Ishikawa (cell line): Measurements from ENCODE around the gene LONP1.

Experiments
- CEBPB ChIP-seq: IDR thresholded peaks from 2 replicates; pipeline ENCODE4 v1.6.1; 2012
- CREB1 ChIP-seq: IDR thresholded peaks from 2 replicates; pipeline ENCODE4 v1.6.1; 2012; ENCODE audit warnings: low read depth
- EGR1 ChIP-seq: IDR thresholded peaks from 2 replicates; pipeline ENCODE4 v1.6.1; 2012
- EP300 ChIP-seq: IDR thresholded peaks from 2 replicates; pipeline ENCODE4 v1.6.1; 2012; ENCODE audit warnings: borderline replicate concordance
- FOXM1 ChIP-seq: IDR thresholded peaks from 2 replicates; pipeline ENCODE4 v1.6.1; 2012; ENCODE audit warnings: low read depth, borderline replicate concordance
- MAX ChIP-seq: IDR thresholded peaks from 2 replicates; pipeline ENCODE4 v1.6.1; 2012
- NFIC ChIP-seq: IDR thresholded peaks from 2 replicates; pipeline ENCODE4 v1.6.1; 2012
- RAD21 ChIP-seq: IDR thresholded peaks from 2 replicates; pipeline ENCODE4 v1.6.1; 2012; ENCODE audit warnings: low read depth
- REST ChIP-seq: IDR thresholded peaks from 2 replicates; pipeline ENCODE4 v1.6.1; 2012; ENCODE audit warnings: low read depth, mild to moderate bottlenecking
- TAF1 ChIP-seq: IDR thresholded peaks from 2 replicates; pipeline ENCODE4 v1.6.1; 2012; ENCODE audit warnings: low read depth, mild to moderate bottlenecking
- TCF12 ChIP-seq: IDR thresholded peaks from 2 replicates; pipeline ENCODE4 v1.6.1; 2012; ENCODE audit warnings: low read depth
- TEAD4 ChIP-seq: IDR thresholded peaks from 2 replicates; pipeline ENCODE4 v1.6.1; 2012
- USF1 ChIP-seq: IDR thresholded peaks from 2 replicates; pipeline ENCODE4 v1.6.1; 2012
- YY1 ChIP-seq: IDR thresholded peaks from 2 replicates; pipeline ENCODE4 v1.6.1; 2012; ENCODE audit warnings: low read depth
- ZBTB7A ChIP-seq: IDR thresholded peaks from 2 replicates; pipeline ENCODE4 v1.6.1; 2012; ENCODE audit warnings: low read depth

The LONP1 gene

GRCh38 chr19:5679289-5680083, 40.5 kb downstream of the LONP1 start:
- TF ChIP-seq RAD21 (no peak), TAF1 (no peak), CEBPB (no peak), MAX (no peak), TCF12 (no peak)

- TF ChIP-seq REST = no peak
- no peak for TF ChIP-seq RAD21
- TF ChIP-seq EGR1 = no peak
- no peak for TF ChIP-seq ZBTB7A
- TF ChIP-seq TCF12 = no peak
- TF ChIP-seq USF1 = no peak
- TF ChIP-seq EP300 = no peak
- no peak for TF ChIP-seq CEBPB
- no peak for TF ChIP-seq FOXM1
- TF ChIP-seq TAF1 = no peak
- no peak for TF ChIP-seq TEAD4
- no peak for TF ChIP-seq NFIC
- TF ChIP-seq MAX = no peak
- TF ChIP-seq YY1 = no peak
Observed at GRCh38 chr19:5678071-5678718, 41.8 kb downstream of the LONP1 start.

- TF ChIP-seq EGR1 (no peak), CREB1 (no peak)
Observed at GRCh38 chr19:5677580-5677979, 42.4 kb downstream of the LONP1 start.

GRCh38 chr19:5677136-5677535, 42.8 kb downstream of the LONP1 start:
- TF ChIP-seq CEBPB (no peak), YY1 (no peak), CREB1 (no peak), FOXM1 (no peak), ZBTB7A (no peak), TEAD4 (no peak), TCF12 (no peak), REST (no peak), TAF1 (no peak), NFIC (no peak), EP300 (no peak), MAX (no peak), RAD21 (no peak)

GRCh38 chr19:5676772-5677105, 43.2 kb downstream of the LONP1 start:
- TF ChIP-seq ZBTB7A (no peak), TEAD4 (no peak), NFIC (no peak), EP300 (no peak), TCF12 (no peak), CEBPB (no peak), EGR1 (no peak), RAD21 (no peak), USF1 (no peak), REST (no peak), YY1 (no peak), CREB1 (no peak), FOXM1 (no peak), MAX (no peak), TAF1 (no peak)
